NCI-H2196 treated with DMSO at 0.1 percent for 48 hours (cell line): ENCODE results near the gene MYOZ2.
"Not testable (repeated sequence)": the region's sequence is repeated elsewhere in the genome, so short reads cannot be mapped to it uniquely, and the experiment has no call there.

ENCODE experiments used
- DNase-seq: peaks from one replicate; lab custom pipeline; 2025; ENCODE audit not compliant: unreplicated experiment; lab: John Stamatoyannopoulos, UW

Gene MYOZ2

GRCh38 chr4:119125931-119126330, 9.7 kb upstream of the MYOZ2 start:
- no peak for DNase-seq

GRCh38 chr4:119128148-119128547, 7.5 kb upstream of the MYOZ2 start:
- DNase-seq: no peak

GRCh38 chr4:119130365-119131065, 5.1 kb upstream of the MYOZ2 start:
- DNase-seq: no peak

- DNase-seq: no peak
Observed at GRCh38 chr4:119131164-119131563, 4.5 kb upstream of the MYOZ2 start.

- DNase-seq: no peak
Observed at GRCh38 chr4:119132306-119132705, 3.3 kb upstream of the MYOZ2 start.

- DNase-seq: no peak
Observed at GRCh38 chr4:119136546-119136945, 914 bp downstream of the MYOZ2 start.

GRCh38 chr4:119138046-119138445, 2.4 kb downstream of the MYOZ2 start:
- DNase-seq: no peak

GRCh38 chr4:119139311-119139710, 3.7 kb downstream of the MYOZ2 start:
- DNase-seq: no peak

GRCh38 chr4:119139822-119140252, 4.2 kb downstream of the MYOZ2 start:
- no peak for DNase-seq

- not testable (repeated sequence) for DNase-seq
Observed at GRCh38 chr4:119141283-119141682, 5.7 kb downstream of the MYOZ2 start.

- no peak for DNase-seq
Observed at GRCh38 chr4:119142833-119143232, 7.2 kb downstream of the MYOZ2 start.

GRCh38 chr4:119143341-119143740, 7.7 kb downstream of the MYOZ2 start:
- not testable (repeated sequence) for DNase-seq

GRCh38 chr4:119149110-119149509, 13.5 kb downstream of the MYOZ2 start:
- no peak for DNase-seq

- no peak for DNase-seq
Observed at GRCh38 chr4:119151161-119151560, 15.5 kb downstream of the MYOZ2 start.

GRCh38 chr4:119152741-119153140, 17.1 kb downstream of the MYOZ2 start:
- no peak for DNase-seq

- DNase-seq: no peak
Observed at GRCh38 chr4:119162174-119162573, 26.5 kb downstream of the MYOZ2 start.

GRCh38 chr4:119165767-119166166, 30.1 kb downstream of the MYOZ2 start:
- no peak for DNase-seq

- no peak for DNase-seq
Observed at GRCh38 chr4:119170195-119170594, 34.6 kb downstream of the MYOZ2 start.

- no peak for DNase-seq
Observed at GRCh38 chr4:119172223-119172622, 36.6 kb downstream of the MYOZ2 start.

- DNase-seq: not testable (repeated sequence)
Observed at GRCh38 chr4:119173729-119174361, 38.2 kb downstream of the MYOZ2 start.

GRCh38 chr4:119179011-119179410, 43.4 kb downstream of the MYOZ2 start:
- DNase-seq: no peak

- no peak for DNase-seq
Observed at GRCh38 chr4:119184128-119184527, 48.5 kb downstream of the MYOZ2 start.

GRCh38 chr4:119189638-119190037, 54.0 kb downstream of the MYOZ2 start:
- DNase-seq: no peak
